GM21367 (cell line): ENCODE results near the gene TMC8.

ENCODE experiments used
- ATAC-seq: cut with Tn5 transposase; IDR thresholded peaks from one replicate; pipeline ENCODE4 v1.9.1; 2021; ENCODE audit not compliant: unreplicated experiment

TMC8 gene

GRCh38 chr17:78124081-78124835, 6.3 kb upstream of the TMC8 start:
- no peak for ATAC-seq

- no peak for ATAC-seq
These were observed 5.8 kb upstream of the TMC8 start for GRCh38 chr17:78124836-78125137.

- ATAC-seq, result no peak
These were observed 5.2 kb upstream of the TMC8 start for GRCh38 chr17:78125138-78125913.

GRCh38 chr17:78125976-78126894, 4.3 kb upstream of the TMC8 start:
- no peak for ATAC-seq

- ATAC-seq, result no peak
These were observed 3.7 kb upstream of the TMC8 start for GRCh38 chr17:78126895-78127238.

GRCh38 chr17:78127239-78127887, 3.2 kb upstream of the TMC8 start:
- ATAC-seq, result no peak

GRCh38 chr17:78127888-78128550, 2.6 kb upstream of the TMC8 start:
- no peak for ATAC-seq

GRCh38 chr17:78128551-78129350, 1.8 kb upstream of the TMC8 start, which contains the start of gene TMC6:
Gene TMC6, minus strand, starts transcription at chr17:78128755. Its CDS starts 1,923 bp downstream, at chr17:78126832.
- no peak for ATAC-seq

GRCh38 chr17:78129351-78130089, 1.1 kb upstream of the TMC8 start:
- no peak for ATAC-seq

GRCh38 chr17:78130090-78130436, 508 bp upstream of the TMC8 start:
- ATAC-seq, result no peak

GRCh38 chr17:78131172-78132083, 857 bp downstream of the TMC8 start:
- ATAC-seq, result no peak

GRCh38 chr17:78132084-78132676, 1.6 kb downstream of the TMC8 start:
- no peak for ATAC-seq

- no peak for ATAC-seq
These were observed 2.2 kb downstream of the TMC8 start for GRCh38 chr17:78132767-78133178.

GRCh38 chr17:78133179-78133951, 2.8 kb downstream of the TMC8 start:
- no peak for ATAC-seq

- no peak for ATAC-seq
These were observed 3.7 kb downstream of the TMC8 start for GRCh38 chr17:78133971-78134898.

GRCh38 chr17:78134899-78135385, 4.4 kb downstream of the TMC8 start:
- no peak for ATAC-seq
